HG03432 (cell line): ENCODE results near the gene OR4B1.

Experiments
- ATAC-seq: cut with Tn5 transposase; IDR thresholded peaks from one replicate; pipeline ENCODE4 v1.9.1; 2021; ENCODE audit warnings: mild to moderate bottlenecking, moderate library complexity; ENCODE audit not compliant: unreplicated experiment

Gene OR4B1

GRCh38 chr11:48248902-48249301 lies 32.3 kb downstream of the OR4B1 start:
- no peak for ATAC-seq

- ATAC-seq: no peak
Measured at GRCh38 chr11:48261600-48261999, 45.0 kb downstream of the OR4B1 start.

DNA sequence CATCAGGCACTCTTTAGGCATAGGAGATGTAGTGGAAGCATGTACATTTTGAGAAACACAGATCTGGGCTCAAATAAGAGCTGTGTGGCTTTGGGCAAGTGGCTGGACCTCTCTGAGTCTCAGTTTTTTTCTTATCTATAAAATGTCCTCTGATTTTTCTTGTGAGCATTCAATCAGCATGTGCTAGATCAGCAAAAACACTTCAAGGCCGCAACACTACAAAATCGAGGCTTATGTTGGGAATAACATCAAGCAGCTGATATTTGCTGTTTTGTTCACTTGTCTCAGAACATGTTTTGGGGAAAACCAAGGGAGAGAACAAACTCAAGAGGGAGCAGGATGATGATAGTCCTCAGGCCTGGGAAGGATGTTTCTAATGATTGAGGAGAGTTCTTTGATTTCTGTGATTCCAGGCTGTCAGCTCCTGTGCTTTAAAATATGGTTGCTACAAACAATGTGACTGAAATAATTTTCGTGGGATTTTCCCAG lies 46.9 kb downstream of the OR4B1 start, which contains the start of gene OR4X1:
OR4X1 (plus strand) TSS at position 439 of the 489 bp plus-strand sequence; CDS start at position 439, 0 bp downstream.
- ATAC-seq: no peak
